GM19395 (cell line): ENCODE measurements around the gene FBXO34.

Experiments
- ATAC-seq: cut with Tn5 transposase; IDR thresholded peaks from one replicate; pipeline ENCODE4 v1.9.1; 2021; ENCODE audit warnings: mild to moderate bottlenecking, moderate library complexity; ENCODE audit not compliant: unreplicated experiment

Gene FBXO34

GRCh38 chr14:55270832-55271571, at the start of gene FBXO34:
Gene FBXO34, plus strand, starts transcription at chr14:55271421. Its CDS starts 78,970 bp downstream, at chr14:55350391.
- peak; percentile 89 for ATAC-seq

DNA sequence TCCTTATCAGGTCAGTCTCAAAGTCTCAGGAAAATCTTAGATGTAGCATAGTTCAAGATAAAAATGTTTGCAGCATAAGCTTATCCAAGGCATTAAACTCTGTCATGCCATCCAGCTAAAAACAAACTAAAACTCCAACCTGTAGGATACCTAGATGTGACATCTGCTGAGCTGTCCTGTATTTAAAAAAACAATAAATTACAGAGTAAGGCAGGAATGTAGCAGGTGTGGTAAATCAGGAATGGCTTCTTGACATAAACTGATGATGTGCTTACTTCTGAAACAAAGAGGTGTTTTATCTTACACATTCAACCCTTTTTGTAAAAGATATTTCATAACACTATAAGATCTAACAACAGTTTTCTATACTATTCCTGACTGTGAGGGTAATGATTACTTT, 49.3 kb upstream of the FBXO34 start:
- ATAC-seq: no peak

- ATAC-seq: no peak
Observed at GRCh38 chr14:55223364-55223763, 47.9 kb upstream of the FBXO34 start.

DNA sequence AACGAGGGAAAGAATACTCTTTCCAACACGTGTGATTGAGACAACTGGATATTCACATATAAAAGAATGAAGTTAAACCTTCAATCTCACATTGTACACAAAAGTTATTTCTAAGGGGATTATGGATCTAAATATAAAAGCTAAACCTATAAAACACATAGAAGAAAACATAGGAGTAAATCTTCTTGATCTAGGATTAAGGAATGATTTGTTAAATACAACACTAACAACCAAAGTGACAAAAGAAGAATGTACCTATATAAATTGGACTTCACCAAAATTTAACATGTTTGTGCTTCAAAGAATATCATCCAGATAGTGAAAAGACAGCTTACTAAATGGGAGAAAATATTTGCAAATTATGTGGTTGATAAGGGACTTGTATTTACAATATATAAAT, 43.0 kb upstream of the FBXO34 start:
- ATAC-seq: no peak

DNA sequence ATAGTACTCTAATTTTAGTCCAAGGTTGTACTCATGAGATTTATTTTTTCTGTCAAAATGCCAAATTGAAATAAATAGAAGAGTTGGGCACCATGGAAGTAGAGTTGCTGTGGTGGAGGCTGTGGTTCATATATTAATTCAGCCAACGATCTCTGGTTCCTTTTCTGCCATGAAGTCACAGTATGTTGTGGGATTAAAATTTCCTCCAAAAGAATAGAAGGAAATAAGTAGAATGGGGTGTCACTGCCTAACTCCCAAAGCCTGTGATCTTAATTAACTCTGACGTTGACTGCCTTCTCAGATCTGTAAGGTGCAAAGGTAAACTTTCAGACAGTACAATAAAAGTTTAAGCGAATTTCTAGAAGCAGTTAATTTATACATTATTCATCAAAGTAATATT, 37.6 kb upstream of the FBXO34 start:
- no peak for ATAC-seq

DNA sequence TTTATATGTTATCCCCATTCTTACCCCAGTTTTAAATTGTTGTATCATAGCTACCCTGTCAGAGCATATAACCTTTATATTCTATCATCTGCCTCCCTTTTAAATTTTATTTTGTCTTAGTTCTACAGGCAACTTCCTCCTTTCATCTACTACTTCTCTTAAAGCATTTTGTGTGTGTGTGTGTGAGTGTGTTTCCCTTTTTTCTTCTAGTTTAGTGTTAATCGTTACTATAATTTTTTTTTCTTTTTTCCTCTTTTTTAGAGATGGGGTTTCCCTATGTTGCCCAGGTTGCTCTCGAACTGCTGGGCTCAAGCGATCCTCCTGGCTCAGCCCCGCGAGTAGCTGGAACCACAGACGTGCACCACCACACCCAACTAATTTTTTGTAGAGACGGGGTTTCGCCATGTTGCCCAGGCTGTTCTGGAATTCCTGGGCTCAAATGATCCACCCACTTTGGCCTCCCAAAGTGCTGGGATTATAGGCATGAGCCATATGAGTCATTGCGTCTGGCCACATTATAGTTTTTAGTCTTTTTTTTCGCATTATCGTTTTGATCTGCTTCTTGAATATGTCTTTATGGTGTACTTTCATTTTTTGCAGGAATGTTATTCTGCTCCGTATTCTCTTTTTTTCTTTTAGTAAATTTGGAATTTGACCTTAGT, 33.1 kb upstream of the FBXO34 start:
- no peak for ATAC-seq

DNA sequence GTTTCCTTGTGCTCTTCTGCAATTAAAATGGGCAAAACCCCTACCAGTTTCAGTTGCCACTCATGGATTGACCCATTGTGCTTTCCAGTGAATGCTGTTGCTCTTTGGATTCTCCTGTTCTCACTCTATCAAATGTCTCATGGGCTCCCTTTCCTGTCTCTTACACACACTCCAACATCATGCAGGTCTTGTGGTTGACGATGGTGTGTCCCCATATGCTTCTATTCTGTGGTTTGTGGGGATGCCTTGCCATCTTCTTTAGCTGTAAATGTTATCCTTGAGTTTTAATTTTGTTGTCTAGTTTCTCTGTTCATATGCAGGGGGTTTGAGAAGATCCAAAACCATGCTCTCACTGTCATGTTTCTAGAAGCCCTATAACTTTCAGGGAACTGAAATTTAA, 31.9 kb upstream of the FBXO34 start:
- no peak for ATAC-seq

DNA sequence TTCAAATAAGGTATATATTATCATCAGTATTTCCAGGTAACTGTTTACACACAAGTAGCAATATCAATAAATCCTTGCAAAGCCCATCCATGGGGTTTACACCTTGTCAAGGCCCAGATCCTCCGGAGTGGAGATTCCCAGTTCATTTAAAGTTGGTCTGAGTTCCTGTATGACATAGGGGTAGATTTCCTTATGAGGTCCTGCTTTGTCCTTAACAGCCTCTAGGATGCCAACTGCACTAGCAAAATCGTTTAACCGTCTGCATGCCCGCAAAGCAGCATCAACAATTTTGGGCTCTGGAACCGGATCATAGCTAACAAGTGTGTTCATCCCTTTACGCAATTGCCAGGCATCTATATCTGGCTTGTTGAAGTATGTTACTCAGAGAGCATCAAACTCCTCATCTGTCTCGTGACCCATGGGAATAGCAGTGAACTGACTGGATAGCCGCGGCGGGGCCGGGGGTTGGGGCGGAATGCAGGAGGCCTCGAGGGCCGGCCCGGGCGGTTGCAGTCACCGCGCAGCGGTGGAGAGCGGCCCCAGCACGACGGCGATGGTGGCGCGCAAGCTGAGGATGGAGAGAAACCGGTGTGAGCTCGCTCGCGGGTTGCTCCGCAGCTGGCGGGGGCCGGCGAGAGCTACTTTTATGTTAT, 30.6 kb upstream of the FBXO34 start:
- ATAC-seq: no peak

- no peak for ATAC-seq
Observed at GRCh38 chr14:55241673-55242072, 29.5 kb upstream of the FBXO34 start.

DNA sequence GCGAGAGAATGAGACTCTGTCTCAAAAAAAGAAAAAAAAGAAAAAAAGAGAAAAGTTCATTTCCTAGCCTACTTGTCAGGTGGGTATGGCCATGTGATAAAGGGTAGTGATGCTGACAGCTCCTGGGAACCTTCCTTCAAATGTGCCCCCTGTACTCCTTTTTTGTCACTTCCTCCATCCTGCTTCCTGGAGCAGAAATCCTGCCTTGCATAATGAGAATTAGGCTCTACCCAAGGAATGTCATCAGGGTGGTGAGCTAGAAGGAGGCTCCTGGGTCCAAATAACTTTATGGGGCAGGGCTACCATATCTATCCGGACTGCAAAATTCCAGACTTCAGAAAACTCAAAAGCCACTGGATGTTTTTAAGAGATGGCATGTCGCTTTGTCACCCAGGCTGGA, 27.8 kb upstream of the FBXO34 start:
- ATAC-seq: no peak

DNA sequence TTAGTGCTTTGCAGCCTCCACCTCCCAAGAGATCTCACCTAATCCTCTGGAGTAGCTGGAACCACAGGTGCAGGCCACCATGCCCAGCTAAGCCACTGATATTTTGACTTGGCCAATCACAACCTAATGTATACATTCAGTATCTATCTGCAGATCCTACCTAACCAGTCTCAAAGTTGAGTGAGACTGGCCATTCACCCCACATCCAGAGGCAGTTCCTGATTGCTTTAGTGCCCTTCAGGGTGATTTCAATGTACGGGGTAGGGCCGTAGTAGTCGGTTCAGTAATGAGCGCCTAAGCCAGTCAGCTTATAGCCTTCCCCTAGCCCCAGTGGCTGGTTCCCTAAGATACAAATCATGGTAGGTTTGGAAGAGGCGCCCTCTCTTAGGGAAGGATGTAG, 27.4 kb upstream of the FBXO34 start:
- ATAC-seq: no peak

GRCh38 chr14:55245657-55246268, 25.5 kb upstream of the FBXO34 start:
- no peak for ATAC-seq

- ATAC-seq: no peak
Observed at GRCh38 chr14:55248411-55248810, 22.8 kb upstream of the FBXO34 start.

DNA sequence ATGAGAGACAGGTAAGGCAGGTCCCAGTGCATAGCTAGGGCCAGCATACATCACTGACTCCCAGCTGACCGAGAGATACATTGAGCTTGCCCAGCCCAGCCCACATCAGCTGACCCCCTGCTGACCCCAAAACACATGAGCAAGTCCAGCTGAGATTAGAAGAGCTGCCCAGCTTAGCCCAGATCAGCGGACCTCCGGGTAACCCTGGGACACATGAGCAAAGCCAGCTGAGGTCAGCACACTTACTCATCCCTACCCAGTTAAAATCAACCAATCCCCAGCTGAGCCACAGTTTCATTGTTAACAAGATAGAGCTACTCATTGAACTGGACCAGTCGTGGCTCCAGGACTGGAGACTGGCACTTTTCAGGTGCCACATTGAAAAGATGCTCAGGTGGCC, 21.8 kb upstream of the FBXO34 start:
- ATAC-seq: no peak

- ATAC-seq: no peak
Observed at GRCh38 chr14:55253276-55253675, 17.9 kb upstream of the FBXO34 start.

DNA sequence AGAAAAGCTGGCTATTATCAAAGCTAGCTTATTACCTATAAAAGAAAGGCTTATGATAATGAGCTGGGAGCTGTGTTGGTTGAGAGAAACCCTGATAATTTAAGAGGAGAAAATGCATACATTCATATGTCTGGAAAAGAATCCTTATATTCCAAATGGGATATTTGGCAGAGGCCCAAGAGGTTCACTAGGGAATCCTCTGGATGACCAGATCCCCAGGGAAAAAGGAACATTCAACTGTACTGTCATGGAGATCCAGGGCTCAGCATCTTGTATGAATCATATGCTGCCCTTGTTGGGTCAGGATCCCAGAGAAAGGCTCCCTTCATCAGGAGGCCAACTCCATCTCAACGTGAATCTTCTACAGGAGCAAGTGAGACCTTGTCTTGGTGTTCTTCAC, 16.6 kb upstream of the FBXO34 start:
- no peak for ATAC-seq

DNA sequence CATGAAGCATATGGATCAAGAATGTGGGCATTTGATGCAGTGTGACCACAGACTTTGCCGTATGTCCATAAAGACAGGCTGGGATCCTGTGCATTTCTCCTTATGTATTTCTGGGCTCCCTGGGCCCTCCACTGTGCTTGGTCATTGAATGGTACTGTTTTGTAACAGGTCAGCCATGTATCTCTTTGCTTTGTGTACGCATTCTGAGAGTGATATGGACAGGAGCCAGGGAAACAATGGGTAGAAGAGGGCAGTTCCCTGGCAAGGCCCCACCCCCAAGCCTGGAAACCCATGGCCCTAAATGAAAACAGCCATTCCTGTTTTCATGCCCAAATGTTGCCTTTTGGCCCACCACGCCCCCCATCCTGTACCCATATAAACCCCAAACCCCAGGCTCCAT, 15.2 kb upstream of the FBXO34 start:
- ATAC-seq: no peak

DNA sequence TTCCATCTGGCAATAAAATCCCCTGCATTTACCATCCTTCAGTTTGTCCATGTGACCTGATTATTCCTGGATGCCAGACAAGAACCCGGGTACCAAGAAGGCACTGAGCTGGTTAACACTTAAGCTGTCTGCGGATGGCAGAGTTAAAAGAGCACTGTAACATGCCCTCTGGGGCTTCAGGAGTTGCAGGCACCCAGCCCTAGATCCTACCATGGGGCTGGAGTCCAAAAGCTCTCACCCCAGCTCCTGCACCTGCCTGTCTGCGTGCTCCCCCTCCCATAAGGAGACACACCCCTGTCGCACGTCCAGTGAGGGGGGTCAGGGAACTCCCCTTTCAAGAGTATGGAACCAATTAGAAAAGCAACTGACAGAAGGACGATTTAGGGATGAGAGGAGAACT, 14.6 kb upstream of the FBXO34 start:
- ATAC-seq: no peak

DNA sequence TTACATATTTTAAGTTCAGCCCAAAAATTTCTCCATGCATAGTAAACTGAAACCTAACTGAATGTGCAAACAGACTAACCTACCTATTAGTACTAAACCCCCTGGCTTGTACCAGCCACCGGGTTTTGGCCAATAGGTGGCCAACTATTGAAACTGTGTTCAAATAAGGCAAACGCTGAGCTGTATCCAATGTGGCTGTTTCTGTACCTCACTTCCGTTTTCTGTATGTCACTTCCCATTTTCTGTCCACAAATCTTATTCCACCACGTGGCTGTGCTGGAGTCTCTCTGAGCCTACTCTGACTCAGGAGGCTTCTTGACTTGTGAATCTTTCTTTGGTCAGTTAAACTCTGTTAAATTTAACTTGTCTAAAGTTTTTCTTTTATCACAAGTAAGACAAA, 6.0 kb upstream of the FBXO34 start:
- ATAC-seq: no peak

GRCh38 chr14:55267820-55268219, 3.4 kb upstream of the FBXO34 start:
- no peak for ATAC-seq

DNA sequence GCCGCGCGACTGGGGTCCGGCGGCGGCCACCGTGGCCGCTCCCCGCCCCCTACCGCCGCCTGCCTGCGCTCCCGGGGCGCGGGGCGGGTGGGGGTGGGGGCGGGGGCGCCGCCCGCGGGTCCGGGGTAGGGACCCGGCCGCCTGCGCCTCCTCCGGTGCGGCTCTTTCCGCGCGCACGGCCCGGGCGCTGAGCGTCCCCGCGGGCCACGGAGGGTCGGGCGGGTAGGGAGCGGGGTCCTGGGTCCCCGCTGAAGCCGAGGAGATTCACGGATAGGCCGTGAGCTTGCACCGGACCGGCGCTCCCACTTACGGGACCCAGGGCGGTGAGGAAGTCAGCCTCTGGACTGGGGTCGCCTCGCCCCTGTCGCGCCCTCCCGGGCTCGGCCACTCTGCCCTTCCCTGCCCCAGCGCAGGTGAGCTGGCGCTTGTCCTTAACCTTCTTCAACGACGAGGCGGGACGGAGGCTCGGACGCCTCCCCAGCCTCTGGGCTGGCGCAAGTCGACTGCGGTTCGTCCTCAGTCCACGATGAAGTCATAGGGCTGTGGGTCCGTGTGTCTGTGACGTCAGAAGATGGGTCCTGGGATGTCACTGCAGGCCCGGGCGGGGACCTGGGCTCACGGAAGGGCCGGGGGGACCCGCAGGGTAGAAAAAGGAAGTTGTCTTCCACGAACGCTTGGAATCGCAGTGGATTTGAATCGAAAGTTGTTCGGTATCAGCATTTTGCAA, 514 bp downstream of the FBXO34 start:
- ATAC-seq: peak; percentile 50
